Astrocyte (in vitro differentiated cells and primary cell): ENCODE results near the gene PNKD. TPM values are rescaled to one million over a fixed set of nuclear protein-coding genes. Genes with fewer than 3 reads are reported as not detected.

ENCODE experiments used
- DNase-seq: peaks from one replicate; pipeline ENCODE4 v3.0.0-alpha.2; 2010; ENCODE audit warnings: low read depth
- FAIRE-seq: peaks from 2 replicates; lab custom pipeline; 2011; peaks lifted over from hg19 to GRCh38; lab: Jason Lieb, UNC
- H2AFZ ChIP-seq: 2 replicates; pipeline ENCODE4 v1.6.0; 2012; ENCODE audit warnings: low read depth, low read length, inconsistent platforms
- H3K27ac ChIP-seq: 2 replicates; pipeline ENCODE4 v1.5.1; 2011; ENCODE audit warnings: low read depth, low read length, inconsistent platforms
- H3K27me3 ChIP-seq: 2 replicates; pipeline ENCODE4 v1.6.0; 2011; ENCODE audit warnings: low read length, inconsistent platforms; ENCODE audit not compliant: insufficient read depth
- H3K36me3 ChIP-seq: 2 replicates; pipeline ENCODE4 v1.5.1; 2011; ENCODE audit warnings: low read length, inconsistent platforms; ENCODE audit not compliant: insufficient read depth
- H3K4me1 ChIP-seq: 2 replicates; pipeline ENCODE4 v1.5.1; 2011; ENCODE audit warnings: low read length, inconsistent platforms; ENCODE audit not compliant: insufficient read depth
- H3K4me2 ChIP-seq: 2 replicates; pipeline ENCODE4 v1.6.0; 2012; ENCODE audit warnings: low read length, inconsistent platforms
- H3K4me3 ChIP-seq: 2 replicates; pipeline ENCODE4 v1.5.1; 2011; ENCODE audit warnings: low read depth, mild to moderate bottlenecking, low read length, inconsistent platforms; ENCODE audit not compliant: insufficient read depth
- H3K79me2 ChIP-seq: 2 replicates; pipeline ENCODE4 v1.6.0; 2012; ENCODE audit warnings: mild to moderate bottlenecking, low read length, inconsistent platforms; ENCODE audit not compliant: insufficient read depth
- H3K9ac ChIP-seq: 2 replicates; pipeline ENCODE4 v1.6.0; 2012; ENCODE audit warnings: mild to moderate bottlenecking, low read length, inconsistent platforms
- H3K9me3 ChIP-seq: 2 replicates; pipeline ENCODE4 v1.5.1; 2012; ENCODE audit warnings: low read depth, mild to moderate bottlenecking, low read length, inconsistent platforms; ENCODE audit not compliant: insufficient read depth
- H4K20me1 ChIP-seq: 2 replicates; pipeline ENCODE4 v1.6.0; 2012; ENCODE audit warnings: low read length, inconsistent platforms; ENCODE audit not compliant: insufficient read depth
- H3K27ac Mint-ChIP-seq: one replicate; pipeline ENCODE4 v1.8.0; 2021; ENCODE audit warnings: mild to moderate bottlenecking, mixed read lengths; ENCODE audit not compliant: unreplicated experiment
- H3K27me3 Mint-ChIP-seq: one replicate; pipeline ENCODE4 v1.8.0; 2021; ENCODE audit warnings: low read depth, mixed read lengths; ENCODE audit not compliant: unreplicated experiment
- H3K36me3 Mint-ChIP-seq: one replicate; pipeline ENCODE4 v1.8.0; 2021; ENCODE audit warnings: low read depth, mixed read lengths; ENCODE audit not compliant: unreplicated experiment
- H3K4me1 Mint-ChIP-seq: one replicate; pipeline ENCODE4 v1.8.0; 2021; ENCODE audit warnings: low read depth, mixed read lengths; ENCODE audit not compliant: unreplicated experiment
- H3K4me3 Mint-ChIP-seq: one replicate; pipeline ENCODE4 v1.8.0; 2021; ENCODE audit warnings: mild to moderate bottlenecking, moderate library complexity, mixed read lengths; ENCODE audit not compliant: unreplicated experiment
- H3K9me3 Mint-ChIP-seq: one replicate; pipeline ENCODE4 v1.8.0; 2021; ENCODE audit warnings: mild to moderate bottlenecking, mixed read lengths; ENCODE audit not compliant: unreplicated experiment
- EZH2 ChIP-seq: IDR thresholded peaks from 2 replicates; pipeline ENCODE4 v1.6.1; 2012; ENCODE audit warnings: mild to moderate bottlenecking, low read length, inconsistent platforms; ENCODE audit not compliant: insufficient read depth
- total RNA-seq: library from RNA; stranded (reverse); gene quantifications from 2 replicates; pipeline ENCODE4 v1.2.1, GENCODE V29; 2021
- TF ChIP-seq, protein P1 (sequence below): IDR thresholded peaks from 2 replicates; pipeline ENCODE4 v1.5.1; 2011; ENCODE audit warnings: low read depth, mild to moderate bottlenecking, inconsistent platforms, low read length, moderate library complexity; ENCODE audit not compliant: insufficient read depth

Gene PNKD
- total RNA-seq, 1 donor from 2014 or later, result 40.9 TPM

DNA sequence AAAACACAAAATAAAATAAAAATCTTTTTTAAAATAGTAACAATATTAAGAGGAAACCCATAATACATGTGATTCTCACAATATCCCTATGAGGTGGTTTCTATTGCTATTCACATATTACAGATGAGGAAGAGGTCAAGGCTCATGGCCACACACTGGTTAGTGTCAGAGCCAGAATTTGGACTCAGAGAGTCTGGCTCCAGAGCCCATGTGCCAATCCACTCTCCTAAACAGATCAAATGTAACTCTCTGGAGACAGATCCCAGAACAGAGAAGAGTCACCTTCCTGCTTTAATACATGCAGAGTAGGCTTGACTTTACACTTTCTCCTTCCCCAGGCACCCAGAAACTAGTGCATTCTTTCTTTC is 101.6 kb downstream of the PNKD start:
- H3K27ac ChIP-seq, result no peak overlapping the region

DNA sequence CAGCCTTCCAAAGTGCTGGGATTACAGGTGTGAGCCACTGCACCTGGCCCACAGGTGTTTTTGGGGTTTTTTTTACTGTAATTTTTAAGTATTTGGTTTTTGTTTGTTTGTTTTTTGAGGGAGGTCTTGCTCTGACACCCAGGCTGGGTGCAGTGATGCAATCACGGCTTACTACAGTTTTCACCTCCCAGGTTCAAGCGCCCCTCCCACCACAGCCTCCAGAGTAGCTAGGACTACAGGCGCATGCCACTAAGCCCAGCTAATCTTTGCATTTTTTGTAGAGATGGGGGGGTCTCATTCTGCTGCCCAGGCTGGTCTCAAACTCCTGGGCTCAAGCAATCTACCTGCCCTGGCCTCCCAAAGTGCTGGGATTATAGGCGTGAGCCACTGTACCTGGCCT is 104.5 kb downstream of the PNKD start:
- Mint-ChIP-seq H3K9me3 (no peaks in the 10 kb centered on the region), H3K4me3 (no peak overlapping the region), H3K36me3 (no peaks in the 10 kb centered on the region), H3K4me1 (no peaks in the 10 kb centered on the region), H3K27me3 (peaks cover 11% of the 10 kb centered on the region), H3K27ac (no peak overlapping the region)
- Histone ChIP-seq H3K9ac (no peak overlapping the region), H3K79me2 (no peaks in the 10 kb centered on the region), H3K4me3 (no peak overlapping the region), H3K4me1 (no peaks in the 10 kb centered on the region), H2AFZ (no peak overlapping the region), H3K9me3 (no peaks in the 10 kb centered on the region), H3K4me2 (no peak overlapping the region), H3K27me3 (peaks cover 12% of the 10 kb centered on the region), H4K20me1 (no peaks in the 10 kb centered on the region), H3K27ac (no peak overlapping the region), H3K36me3 (no peaks in the 10 kb centered on the region)
- no peak for DNase-seq
- FAIRE-seq, result no peak
- TF ChIP-seq, protein P1, sequence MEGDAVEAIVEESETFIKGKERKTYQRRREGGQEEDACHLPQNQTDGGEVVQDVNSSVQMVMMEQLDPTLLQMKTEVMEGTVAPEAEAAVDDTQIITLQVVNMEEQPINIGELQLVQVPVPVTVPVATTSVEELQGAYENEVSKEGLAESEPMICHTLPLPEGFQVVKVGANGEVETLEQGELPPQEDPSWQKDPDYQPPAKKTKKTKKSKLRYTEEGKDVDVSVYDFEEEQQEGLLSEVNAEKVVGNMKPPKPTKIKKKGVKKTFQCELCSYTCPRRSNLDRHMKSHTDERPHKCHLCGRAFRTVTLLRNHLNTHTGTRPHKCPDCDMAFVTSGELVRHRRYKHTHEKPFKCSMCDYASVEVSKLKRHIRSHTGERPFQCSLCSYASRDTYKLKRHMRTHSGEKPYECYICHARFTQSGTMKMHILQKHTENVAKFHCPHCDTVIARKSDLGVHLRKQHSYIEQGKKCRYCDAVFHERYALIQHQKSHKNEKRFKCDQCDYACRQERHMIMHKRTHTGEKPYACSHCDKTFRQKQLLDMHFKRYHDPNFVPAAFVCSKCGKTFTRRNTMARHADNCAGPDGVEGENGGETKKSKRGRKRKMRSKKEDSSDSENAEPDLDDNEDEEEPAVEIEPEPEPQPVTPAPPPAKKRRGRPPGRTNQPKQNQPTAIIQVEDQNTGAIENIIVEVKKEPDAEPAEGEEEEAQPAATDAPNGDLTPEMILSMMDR, result no peak
- no peak for TF ChIP-seq EZH2

More for the DNA sequence above, 101.6 kb downstream of the PNKD start:
- no peak for DNase-seq
- peaks cover 3% of the 10 kb centered on the region for H3K27me3 ChIP-seq
- H3K4me1 ChIP-seq, result no peaks in the 10 kb centered on the region
- H3K9ac ChIP-seq, result no peak overlapping the region
- H3K36me3 ChIP-seq, result no peaks in the 10 kb centered on the region
- no peak overlapping the region for H2AFZ ChIP-seq
- Mint-ChIP-seq H3K27me3 (peaks cover 10% of the 10 kb centered on the region), H3K4me3 (no peak overlapping the region), H3K9me3 (no peaks in the 10 kb centered on the region), H3K4me1 (no peaks in the 10 kb centered on the region), H3K27ac (no peak overlapping the region), H3K36me3 (no peaks in the 10 kb centered on the region)
- H3K4me3 ChIP-seq, result no peak overlapping the region
- TF ChIP-seq, protein P1, result no peak
- no peak for TF ChIP-seq EZH2
- H3K4me2 ChIP-seq, result no peak overlapping the region
- H4K20me1 ChIP-seq, result no peaks in the 10 kb centered on the region
- no peak for FAIRE-seq
- no peaks in the 10 kb centered on the region for H3K79me2 ChIP-seq
- peaks cover under 1% of the 10 kb centered on the region for H3K9me3 ChIP-seq

DNA sequence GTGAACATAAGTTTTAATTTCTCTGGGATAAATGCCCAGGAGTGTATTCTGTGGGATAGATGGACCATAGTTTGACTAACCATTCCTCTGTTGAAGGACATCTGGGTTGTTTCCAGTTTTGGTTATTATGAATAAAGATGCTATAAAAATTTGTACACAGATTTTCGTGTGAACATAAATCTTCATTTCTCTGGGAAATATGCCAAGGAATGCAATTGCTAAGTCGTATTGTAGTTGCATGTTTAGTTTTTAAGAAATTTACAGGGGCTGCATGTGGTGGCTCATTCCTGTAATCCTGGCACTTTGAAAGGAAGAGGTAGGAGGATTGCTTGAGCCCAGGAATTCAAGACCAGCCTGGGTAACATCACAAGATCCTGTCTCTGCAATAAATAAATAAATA is 104.9 kb downstream of the PNKD start:
- peaks cover 10% of the 10 kb centered on the region for H3K27me3 ChIP-seq
- H3K4me3 Mint-ChIP-seq, result no peak overlapping the region
- H3K9me3 ChIP-seq, result no peaks in the 10 kb centered on the region
- no peaks in the 10 kb centered on the region for H3K36me3 ChIP-seq
- DNase-seq, result peak; percentile 20
- peaks cover 11% of the 10 kb centered on the region for H3K27me3 Mint-ChIP-seq
- FAIRE-seq, result no peak
- H3K9ac ChIP-seq, result no peak overlapping the region
- TF ChIP-seq, protein P1, result no peak
- no peak for TF ChIP-seq EZH2
- no peaks in the 10 kb centered on the region for H4K20me1 ChIP-seq
- no peaks in the 10 kb centered on the region for H3K36me3 Mint-ChIP-seq
- H3K4me3 ChIP-seq, result no peak overlapping the region
- H2AFZ ChIP-seq, result no peak overlapping the region
- no peaks in the 10 kb centered on the region for H3K4me1 ChIP-seq
- H3K4me2 ChIP-seq, result no peak overlapping the region
- no peaks in the 10 kb centered on the region for H3K4me1 Mint-ChIP-seq
- no peaks in the 10 kb centered on the region for H3K9me3 Mint-ChIP-seq
- H3K27ac Mint-ChIP-seq, result no peak overlapping the region
- no peaks in the 10 kb centered on the region for H3K79me2 ChIP-seq
- no peak overlapping the region for H3K27ac ChIP-seq
